GM19023 (cell line): Measurements from ENCODE around the gene ALDH4A1.
"Not testable (repeated sequence)": the region's sequence is repeated elsewhere in the genome, so short reads cannot be mapped to it uniquely, and the experiment has no call there.

Source experiments
- ATAC-seq: cut with Tn5 transposase; IDR thresholded peaks from one replicate; pipeline ENCODE4 v1.9.1; 2021; ENCODE audit warnings: mild to moderate bottlenecking, moderate library complexity; ENCODE audit not compliant: unreplicated experiment

Gene ALDH4A1

GRCh38 chr1:18901952-18902522 lies 318 bp downstream of the ALDH4A1 start:
- ATAC-seq = no peak

- no peak for ATAC-seq
These were observed 1.0 kb downstream of the ALDH4A1 start for GRCh38 chr1:18901147-18901951.

- ATAC-seq = no peak
These were observed 2.0 kb downstream of the ALDH4A1 start for GRCh38 chr1:18900303-18900841.

DNA sequence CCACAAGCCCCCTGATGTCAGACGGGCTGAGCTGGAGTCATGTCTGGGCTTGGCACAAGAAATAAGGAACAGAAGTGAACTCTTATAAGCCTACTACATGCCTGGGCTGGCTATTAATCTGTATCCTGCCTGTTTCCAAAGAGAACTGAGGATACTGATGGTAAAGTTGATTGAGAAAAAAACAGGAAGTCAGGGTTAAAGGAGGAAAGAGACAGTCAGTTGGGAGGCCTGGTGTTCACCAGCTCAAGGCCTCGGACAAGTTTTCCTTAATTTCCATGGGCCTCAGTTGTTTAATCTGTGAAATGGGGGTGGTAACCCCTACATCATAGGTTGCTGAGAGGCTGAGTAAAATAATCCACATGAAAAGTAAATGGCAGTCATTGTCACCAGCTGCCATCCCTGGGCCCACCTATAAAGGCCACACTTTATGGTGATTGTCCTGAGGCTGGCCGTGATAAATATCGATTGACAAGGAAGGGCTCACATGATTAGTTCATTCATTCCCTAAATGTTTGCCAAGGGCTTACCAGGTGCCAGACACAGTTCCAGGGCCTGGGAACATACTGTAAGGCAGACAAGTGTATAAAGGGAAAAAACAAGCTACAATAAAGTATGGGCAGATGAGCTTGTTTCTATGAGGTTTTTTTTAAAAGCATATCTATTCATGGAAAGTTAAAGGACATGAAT lies 2.8 kb downstream of the ALDH4A1 start:
- no peak for ATAC-seq

GRCh38 chr1:18898567-18898966 lies 3.8 kb downstream of the ALDH4A1 start:
- ATAC-seq = no peak

DNA sequence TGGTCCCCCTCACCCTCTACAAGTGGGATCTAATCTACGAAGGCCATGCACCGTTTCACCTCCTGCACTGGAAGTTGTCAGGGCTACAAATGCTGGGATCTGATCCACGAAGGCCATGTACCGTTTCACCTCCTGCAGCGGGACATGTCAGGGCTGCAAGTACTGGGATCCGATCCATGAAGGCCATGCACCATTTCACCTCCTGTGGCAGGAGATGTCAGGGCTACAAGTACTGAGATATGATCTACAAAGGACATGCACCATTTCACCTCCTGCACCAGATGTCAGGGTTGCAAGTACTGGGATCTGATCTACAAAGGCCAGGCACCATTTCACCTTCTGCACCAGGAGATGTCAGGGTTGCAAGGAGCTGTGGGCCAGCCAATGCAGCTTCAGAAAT lies 7.0 kb downstream of the ALDH4A1 start:
- no peak for ATAC-seq

GRCh38 chr1:18893120-18893519 lies 9.2 kb downstream of the ALDH4A1 start:
- ATAC-seq = no peak

DNA sequence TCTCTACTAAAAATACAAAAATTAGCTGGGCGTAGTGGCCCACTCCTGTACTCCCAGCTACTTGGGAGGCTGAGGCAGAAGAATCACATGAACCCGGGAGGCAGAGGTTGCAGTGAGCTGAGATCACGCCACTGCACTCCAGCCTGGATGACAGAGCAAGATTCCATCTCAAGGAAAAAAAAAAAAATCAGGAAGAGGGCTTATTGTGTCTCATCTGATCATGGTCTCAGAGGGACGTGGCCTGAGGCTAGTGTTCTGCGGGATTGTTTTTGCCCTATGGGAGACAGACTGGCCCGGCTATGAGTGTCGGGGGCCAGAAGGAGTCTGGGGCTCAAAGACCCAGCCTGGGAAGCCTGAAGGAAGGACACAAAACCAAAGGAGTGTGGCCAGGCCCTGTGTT lies 10.5 kb downstream of the ALDH4A1 start:
- not testable (repeated sequence) for ATAC-seq

GRCh38 chr1:18891426-18891780 lies 11.0 kb downstream of the ALDH4A1 start:
- ATAC-seq = no peak

DNA sequence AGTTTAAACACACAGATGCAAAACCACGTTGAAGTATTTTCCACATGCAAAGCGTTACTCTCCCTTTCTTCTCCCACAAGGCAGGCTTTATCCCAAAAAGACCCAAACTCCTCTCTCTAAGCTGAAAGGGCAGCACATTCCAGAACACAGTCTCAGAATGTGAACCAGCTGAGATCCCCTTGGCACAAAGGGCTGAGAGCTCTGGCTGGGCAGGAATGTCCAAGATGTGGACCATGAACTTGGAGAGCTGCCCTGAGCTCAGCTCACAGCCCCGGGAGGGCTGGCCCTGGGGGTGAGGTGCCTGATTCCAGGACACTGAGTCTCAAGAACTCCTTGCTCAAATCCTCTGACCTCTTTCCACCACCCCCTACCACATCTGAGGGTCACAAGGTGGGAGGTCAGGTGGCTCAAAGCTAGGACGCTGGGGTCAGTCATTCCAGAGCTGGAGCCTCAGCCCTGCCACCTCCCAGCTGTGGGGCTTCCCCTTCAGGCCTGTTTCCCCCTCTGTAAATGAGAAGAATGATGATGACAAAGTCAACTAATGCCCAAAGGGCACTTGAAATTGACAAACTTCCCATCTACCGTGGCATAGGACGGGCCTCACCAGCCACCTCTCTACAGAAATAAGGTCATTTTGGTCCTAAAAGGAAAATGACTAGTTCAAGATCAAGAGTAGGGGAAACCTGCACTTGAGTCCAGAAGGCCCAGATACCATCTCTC lies 11.5 kb downstream of the ALDH4A1 start:
- ATAC-seq = no peak

DNA sequence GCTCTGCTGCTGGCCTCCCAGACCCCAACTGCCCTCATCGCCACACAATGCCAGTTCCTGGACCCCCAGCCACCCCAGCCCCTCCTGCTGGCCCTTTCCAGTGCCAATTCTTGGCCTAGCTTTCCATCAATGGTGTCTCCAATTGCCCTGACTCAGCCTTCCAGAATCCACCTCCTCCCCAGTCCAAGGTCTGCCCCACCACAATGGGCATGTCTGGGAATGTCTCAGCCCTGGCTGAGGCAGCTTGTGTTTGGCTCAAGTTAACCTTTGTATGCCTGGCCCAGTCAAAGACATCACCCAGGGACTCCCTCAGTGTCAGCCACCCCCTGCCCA lies 16.4 kb downstream of the ALDH4A1 start:
- ATAC-seq = no peak

- no peak for ATAC-seq
These were observed 16.9 kb downstream of the ALDH4A1 start for GRCh38 chr1:18885311-18886002.

GRCh38 chr1:18884727-18885126 lies 17.6 kb downstream of the ALDH4A1 start:
- no peak for ATAC-seq

DNA sequence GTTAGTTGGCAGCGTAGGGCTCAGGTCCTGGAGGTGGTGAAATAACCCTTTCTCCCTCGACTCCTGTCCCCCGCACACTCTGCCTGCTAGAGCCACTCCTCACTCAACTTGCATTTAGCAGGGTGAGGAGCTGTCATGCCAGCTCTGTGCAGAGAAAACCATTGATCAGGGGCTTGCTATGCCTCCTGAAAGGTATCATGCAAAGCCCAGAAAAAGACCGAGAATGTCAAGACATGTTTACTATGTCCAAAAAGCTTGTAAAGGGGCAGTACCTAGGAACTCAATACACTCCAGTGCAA lies 18.0 kb downstream of the ALDH4A1 start:
- ATAC-seq = no peak

- ATAC-seq = no peak
These were observed 18.5 kb downstream of the ALDH4A1 start for GRCh38 chr1:18883636-18884418.

GRCh38 chr1:18883079-18883478 lies 19.3 kb downstream of the ALDH4A1 start:
- ATAC-seq = no peak

DNA sequence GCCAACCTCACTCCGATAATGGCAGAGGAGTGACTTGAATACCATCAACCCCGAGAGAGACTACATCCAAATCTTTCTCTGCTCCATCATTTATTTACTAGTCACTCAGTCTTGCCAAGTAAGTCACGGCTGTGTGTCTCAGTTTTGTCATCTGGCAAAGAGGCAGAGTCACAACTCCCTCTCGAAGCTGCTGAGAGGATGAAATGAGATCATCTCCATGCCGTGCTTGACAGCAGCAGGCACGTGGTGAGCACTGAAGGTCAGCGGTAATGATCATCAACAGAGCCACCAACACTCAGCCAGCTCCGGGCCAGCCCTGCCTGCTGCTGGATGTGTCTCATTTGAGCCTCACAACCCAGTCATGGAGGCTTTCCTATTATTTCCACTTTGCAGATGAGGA lies 19.9 kb downstream of the ALDH4A1 start:
- no peak for ATAC-seq

GRCh38 chr1:18881642-18882431 lies 20.5 kb downstream of the ALDH4A1 start:
- no peak for ATAC-seq

GRCh38 chr1:18881164-18881563 lies 21.2 kb downstream of the ALDH4A1 start:
- ATAC-seq = no peak
